GM21619 (cell line): ENCODE measurements around the gene KIAA1191.
A peak's percentile ranks its signal among the peaks of the same experiment; 100 is the strongest.

Source experiments
- ATAC-seq: cut with Tn5 transposase; IDR thresholded peaks from one replicate; pipeline ENCODE4 v1.9.1; 2021; ENCODE audit not compliant: unreplicated experiment

KIAA1191 gene

DNA sequence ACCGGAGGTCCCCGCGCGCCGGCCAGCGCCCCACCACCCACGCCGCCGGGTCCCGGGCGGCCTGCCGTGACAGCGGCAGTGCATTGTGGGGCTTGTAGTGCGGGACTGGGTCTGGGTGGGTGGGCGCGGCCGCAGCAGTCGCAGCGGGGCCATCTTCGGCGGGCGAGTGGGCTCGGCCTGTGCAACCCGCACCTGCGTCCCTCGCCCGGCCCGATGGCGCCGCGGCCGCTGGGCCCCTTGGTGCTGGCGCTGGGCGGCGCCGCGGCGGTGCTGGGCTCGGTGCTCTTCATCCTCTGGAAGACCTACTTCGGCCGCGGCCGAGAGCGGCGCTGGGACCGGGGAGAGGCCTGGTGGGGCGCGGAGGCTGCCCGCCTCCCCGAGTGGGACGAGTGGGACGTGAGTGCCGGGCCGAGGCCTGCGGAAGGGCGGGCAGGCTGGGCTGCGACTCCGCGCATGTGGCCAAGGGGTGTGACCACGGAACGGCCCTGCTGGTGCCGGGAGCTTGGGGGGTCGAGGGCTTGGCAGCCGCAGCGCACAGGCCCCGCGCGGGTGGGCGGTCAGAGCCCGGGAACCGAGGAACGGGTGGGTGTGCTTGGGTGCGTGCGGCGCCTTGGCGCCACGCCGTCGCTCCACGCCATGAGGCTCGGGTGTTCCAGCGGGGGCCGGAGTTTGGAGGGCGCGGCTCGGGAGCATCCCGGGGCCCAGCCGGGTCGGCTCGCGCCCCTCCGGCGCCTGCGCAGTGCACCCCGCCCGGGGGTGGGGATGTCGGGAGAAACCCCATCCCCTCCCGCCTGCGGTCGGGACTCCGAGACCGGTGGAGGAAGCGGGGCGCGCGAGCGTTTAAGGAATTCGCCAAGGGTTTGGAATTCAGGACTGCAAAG is 4.0 kb upstream of the KIAA1191 start, which contains the start of gene ARL10:
ARL10 (plus strand) TSS at position 137 of the 881 bp plus-strand sequence; CDS start at position 214, 77 bp downstream.
- peak; percentile 32 for ATAC-seq

DNA sequence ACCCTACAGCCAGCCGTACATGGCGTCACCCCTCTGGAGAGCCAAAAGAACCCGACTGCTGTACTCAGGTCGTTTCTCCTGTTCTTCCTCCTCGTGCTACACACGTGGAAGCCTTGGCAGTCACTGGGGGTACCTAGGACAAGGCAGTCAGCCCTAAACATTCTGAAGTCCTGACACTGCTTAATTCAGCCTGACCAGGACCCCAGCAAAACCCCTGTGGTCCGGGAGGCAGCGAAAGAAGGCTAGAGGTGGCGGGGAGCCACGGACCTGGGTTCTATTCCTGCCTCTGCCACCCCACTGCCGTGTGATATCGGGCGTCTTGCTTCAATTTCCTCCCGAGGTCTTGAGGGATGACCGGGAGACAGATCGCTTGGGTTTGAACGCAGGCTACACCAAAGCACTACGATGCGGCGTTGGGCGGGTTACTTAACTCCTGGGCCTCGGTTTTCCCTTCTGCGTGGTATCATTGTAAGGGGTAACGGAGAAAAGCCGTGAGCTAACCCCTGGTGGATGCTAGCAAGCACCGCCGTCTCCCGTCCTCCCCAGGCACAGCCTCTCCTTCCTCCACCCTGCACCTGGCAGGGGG is 3.3 kb upstream of the KIAA1191 start:
- ATAC-seq = no peak

DNA sequence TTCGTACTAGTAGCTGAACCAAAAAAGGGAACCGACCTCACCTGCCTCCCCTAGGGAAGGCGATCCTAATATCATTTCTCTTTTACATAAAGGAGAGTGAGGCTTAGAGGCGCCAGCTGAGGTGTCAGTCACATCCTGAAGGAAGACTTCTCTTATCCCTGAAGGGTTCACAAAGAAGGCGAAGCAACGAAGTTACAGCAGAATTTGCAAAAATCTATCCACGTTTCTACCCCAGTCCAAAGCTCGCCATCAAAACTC is 598 bp upstream of the KIAA1191 start:
- ATAC-seq = peak; percentile 11

DNA sequence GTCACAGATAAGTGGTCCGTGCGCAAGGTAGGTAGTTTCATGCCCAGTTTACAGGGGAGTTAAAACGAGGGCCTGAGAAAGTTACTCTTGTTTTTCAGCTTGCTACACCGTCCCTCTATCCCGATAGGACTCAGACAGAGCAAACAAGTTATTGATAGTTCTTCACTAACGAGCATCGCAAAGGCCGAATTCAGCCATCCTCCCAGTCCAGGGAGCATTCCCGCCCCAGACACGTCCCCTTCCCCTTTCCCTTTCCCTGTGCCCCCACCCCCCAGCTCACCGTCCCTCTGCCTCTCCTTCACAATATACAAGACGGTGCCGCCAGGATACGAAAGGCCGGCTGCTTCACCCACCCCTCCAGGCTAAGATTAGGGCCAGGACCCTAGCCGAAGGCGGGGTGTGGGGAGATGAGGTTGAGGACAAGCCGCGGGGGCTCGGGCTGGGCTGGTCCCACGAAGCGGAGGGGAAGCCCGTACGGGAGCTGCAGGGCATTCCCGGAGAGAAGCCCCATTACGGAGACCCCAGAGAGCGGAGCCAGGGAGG is 599 bp downstream of the KIAA1191 start:
- ATAC-seq = no peak

DNA sequence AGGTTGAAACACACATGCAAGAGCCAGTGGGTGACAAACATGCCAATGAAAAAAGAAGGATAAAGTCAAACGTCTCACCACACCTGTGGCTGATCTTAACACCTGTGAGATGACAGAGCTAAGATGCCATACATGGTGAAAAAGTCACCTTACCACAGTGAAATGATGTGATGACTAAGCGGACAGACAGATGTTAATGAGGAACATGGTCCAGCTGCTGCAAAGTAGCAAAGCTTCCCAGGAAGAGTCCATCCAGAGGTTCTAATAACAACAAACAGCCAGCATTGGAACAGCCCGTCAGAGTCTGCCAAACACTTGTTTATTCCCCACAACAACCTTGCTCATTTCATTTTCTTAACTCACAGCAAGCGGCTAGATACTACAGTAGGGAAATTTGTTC is 1.9 kb downstream of the KIAA1191 start:
- ATAC-seq = no peak

DNA sequence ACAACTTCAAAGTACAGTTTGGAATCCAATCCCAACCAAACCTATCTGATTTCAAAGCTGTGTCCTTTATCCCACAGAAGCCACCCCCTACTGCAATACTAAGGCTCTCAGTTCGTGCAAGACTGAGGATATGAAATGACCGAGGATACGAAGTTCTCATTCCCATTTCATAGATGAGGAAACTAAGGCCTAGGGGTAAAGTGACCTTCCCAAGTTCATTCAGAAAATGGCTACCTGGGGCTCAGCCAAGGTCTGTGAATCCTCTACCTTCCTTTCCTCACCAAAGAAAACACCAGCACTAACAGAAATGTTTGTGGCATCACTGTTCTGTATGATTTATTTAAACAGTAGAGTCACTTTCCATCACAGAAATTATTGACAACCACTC is 5.4 kb downstream of the KIAA1191 start:
- ATAC-seq = no peak

DNA sequence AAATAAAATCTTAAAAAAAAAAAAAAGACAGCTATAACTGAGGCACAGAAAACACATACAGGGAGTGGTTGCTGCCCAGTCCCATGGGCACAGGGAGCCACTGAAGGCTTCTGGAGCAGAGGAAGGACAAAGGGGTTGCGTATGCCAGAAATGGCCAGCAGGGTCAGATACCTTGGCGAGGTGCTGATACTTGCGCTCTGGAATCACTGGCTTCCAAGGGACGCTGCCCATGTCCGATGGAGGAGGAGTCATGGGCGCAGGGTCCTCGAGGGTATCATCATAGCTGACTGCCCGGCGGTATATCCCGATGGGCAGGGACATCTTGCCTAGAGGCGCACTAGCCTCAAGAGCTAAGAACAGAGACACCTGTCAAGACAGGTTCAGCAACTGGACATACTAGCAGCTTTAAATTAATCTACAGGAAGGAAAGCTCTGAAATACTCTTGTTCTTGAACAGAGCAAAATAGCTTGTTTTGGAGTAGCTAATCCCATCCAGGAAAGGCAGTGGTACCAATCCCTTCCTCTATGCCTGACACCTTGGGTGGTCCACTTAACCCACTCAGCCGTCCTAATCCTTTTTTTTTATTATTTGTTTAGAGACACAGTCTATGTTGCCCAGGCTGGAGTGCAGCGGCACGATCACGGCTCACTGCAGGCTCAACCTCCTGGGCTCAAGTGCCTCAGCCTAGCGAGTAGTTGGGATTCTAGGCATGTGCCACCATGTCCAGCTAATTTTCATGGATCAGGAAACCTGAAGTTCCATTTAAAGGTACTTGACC is 6.0 kb downstream of the KIAA1191 start:
- no peak for ATAC-seq

DNA sequence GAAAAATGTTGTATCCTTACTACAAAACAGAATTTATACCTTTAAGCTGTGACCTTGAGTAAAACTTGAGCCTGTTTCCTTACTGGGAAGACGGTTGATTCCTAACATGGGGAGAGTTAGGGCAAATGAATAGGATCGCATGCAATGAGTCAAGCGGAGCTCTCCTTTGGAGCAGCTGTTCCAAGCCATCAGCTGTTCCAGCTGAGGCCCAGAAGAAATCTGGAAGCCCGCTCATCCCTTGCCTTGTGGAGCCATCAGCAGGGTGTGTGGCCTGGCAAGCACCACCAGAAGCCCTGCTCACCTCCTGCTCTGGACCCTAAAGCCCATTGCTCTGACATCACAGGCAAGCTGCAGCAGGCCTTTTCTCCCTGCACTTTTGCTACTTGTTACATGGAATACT is 8.0 kb downstream of the KIAA1191 start:
- ATAC-seq = no peak

DNA sequence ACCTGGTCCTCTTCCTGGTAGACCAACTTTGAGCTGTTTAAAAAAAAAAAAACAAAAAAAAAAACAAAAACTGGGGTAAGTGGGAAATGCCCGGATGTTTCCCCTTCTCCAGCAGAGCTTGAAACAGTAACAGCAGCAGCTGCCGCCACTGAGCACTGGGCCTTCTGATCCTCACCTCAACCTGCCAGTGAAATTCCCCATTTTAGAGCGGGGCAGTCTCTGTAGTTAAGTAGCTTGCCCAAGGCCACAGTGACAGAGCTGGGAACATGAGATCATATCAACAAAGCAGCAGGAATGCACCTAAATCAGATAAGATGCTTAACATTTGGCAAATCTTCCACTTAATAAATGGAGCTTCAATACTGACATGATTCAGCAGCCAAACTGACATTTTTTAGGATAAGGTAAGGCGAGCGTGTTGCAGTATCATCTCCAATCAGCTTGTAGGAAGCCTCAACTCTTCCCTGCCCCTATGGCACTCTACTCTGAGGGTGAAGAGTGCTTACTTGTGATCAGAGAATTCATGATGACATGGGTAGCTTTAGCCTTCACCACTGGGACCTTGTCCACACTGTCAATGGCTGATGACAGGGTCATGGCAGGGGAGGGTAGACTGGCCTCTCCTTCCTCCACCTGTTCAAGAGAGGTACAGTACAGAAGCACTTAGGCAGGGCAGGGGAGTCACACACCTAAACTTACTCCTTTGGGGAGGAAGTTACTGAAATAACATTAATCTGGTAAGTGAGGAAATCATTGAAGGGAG is 9.3 kb downstream of the KIAA1191 start:
- no peak for ATAC-seq

DNA sequence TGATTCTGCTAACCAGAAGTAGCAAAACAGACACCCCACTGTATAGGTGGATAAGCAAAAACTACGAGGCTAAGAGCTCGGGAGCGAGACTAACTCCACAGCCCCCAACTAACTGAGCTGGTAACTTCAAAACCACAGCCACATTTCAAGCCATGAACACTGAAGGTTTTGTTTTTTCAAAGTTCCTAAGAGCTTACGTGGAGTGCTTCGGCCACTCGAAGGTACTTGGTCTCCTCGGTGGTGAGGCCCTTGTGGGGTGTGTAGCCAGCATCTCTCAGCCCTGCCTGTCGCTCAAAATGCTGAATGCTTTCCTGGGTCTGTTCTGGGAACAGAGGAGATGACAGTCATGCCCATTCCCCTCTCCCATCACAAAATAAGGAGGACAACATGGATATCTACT is 11.1 kb downstream of the KIAA1191 start:
- ATAC-seq = no peak

DNA sequence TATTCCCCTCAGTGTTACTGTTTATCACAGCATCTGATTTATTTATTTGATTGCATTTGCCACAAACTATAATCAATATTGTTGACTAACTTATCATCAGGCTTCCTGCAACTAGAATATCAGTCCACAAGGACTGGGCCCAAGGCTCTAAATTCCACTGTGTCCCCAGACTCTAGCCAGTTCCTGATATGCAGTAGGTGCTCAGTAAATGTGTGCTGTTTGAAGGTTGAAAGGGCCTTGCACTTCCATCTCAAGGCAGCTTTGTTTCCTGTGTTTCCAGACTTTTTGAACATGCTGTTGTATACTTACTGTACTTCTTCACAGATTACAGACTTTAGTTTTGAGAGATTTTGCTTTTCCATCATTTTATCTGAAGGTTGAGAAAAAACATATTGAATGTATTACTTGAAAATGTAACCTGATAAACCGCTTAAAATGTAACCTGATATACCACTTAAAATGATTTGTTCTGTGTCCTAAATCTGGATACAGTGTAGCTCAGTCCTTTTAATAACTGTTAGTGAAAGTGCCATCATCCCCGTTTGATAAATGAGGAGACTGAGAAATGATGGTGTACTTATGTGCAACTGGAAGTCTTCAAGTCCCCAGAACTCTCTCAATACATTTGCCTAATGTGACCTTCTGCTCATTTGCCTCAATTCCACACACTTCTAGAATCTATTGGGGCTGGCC is 18.7 kb downstream of the KIAA1191 start:
- ATAC-seq = no peak

DNA sequence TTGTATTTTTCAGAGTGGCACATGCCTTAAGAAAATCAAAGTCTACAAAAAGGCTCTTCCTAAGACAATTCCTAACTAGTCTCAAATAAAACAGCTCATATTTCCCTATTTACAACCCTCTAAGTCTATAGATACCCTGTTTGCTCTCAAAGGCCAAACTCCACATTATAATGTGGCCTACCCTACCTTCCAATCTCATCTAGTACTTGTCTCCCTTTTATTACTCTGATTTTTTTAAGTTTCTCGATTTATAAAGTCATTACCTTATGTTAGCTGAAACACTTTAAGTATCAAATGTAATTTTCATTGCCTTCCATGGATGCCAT is 19.4 kb downstream of the KIAA1191 start:
- ATAC-seq = no peak

DNA sequence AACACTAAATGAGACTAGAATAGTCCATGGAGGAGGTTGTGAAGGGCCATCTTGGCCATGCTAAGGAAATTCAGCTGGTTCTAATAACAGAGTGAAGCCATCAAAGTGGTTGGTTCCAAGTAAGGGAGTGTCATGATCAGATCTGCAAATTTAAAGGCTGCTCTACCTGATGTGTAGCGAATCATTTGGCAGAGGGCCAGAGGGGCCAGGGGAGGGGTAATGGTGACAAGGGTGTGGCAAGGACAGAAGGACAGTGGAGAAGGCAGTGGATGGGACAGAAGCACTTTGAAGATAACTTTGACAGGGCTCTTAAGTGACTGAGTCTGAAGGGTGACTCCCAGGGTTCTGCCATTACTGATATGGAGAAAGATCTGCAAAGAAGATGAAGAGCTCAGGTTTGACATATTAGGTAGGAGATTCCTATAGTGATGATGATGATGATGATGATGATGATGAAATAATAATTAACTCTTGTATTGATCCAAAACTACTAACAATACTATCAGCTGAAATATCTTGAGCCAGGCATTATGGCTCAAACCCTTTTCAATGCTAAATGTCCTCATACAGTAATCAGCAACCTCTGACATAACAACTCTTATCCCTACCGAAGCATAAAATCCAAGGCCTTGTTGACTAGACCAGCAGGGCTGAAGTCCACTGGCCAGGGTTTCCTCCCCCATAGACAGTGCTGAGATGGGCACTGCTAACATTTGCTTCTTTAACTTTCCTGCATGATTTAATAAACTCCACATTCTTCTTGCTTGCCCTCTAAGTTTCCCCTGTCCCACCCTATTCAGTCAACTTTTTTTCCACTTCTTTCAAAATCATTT is 20.0 kb downstream of the KIAA1191 start:
- no peak for ATAC-seq

DNA sequence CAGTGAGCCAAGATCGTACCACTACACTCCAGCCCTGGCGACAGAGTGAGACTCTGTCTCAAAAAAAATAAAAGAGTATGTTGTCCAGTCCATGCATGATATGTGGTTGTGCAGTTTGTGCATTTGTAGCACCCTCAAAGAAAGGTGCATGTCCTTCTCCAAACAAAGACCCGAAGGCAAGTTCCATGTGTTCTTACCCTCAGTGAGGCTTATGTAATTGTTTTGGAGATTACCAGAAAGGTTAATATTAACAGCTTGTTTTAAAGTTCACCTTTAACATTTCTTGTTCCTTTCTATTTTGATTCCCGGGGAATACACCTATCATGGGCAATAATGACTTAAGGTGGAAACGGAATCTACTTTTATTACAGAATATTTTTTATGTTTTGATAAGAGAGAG is 22.3 kb downstream of the KIAA1191 start:
- no peak for ATAC-seq

DNA sequence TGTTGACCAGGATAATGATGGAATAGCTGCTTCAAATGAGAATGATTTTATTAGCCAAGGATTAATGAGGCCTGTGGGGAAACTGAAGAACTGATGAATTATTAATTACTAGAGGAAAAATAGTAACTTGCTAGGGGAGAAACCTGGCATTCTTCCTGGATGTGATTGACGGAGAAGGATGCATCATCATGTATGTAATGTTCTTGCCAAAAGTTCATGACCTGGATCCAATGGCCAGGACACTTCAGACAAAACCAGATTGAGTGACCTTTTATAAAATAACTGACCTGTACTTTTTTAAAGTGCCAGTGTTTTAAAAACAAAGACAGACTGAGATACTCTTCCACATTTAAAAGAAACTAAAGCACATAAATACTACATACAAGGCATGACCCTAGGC is 23.7 kb downstream of the KIAA1191 start:
- ATAC-seq = no peak

DNA sequence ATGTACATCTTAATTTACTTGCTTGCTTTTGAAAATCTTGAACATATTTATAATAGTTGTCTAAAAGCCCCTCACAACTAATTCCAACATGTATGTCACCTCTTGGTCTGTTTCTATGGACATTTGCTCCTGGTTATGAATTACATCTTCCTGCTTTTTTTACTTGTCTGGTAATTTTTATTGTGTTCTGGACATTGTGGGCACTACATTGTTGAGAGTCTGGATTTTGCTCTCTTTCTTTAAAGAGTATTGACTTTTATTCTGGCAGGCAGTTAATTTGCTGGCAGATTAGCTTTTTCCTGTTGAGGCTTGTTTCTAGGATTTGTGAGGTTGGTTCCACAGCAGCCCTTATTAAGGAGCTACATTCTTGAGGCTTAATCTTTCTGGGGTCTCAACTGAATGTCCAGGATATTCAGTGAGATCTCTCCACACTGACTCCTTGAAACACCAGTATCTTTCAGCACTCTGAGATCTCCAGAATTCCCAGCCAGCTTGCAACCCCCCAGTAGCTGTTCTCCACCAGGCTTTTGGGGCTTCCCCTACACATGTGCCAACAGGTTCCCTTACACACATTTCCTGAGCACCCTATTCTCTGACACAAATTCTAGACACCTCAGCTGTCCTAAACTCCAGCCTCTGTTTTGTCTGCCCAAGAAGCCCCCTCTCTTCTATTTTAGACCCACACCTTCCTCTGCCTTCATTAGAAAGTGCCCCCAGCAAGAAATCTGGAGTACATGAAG is 27.4 kb downstream of the KIAA1191 start:
- no peak for ATAC-seq

DNA sequence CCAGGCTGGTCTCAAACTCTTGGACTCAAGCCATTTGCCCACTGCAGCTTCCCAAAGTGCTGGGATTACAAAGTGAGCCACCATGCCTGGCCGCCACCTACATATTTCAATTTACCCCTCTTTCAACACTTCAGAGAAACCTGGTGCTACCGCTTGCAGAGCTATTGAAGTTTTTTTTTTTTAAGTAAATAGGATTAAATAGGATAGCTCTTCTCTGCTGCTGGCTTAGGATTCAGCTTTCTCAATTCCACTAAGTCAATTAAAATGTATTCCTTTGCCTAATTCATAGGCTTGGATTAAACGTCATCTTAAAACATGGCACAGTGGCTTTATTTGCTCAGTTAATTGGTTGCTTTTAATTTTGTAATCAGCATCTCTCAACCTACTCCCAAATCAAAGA is 41.0 kb downstream of the KIAA1191 start:
- ATAC-seq = no peak

DNA sequence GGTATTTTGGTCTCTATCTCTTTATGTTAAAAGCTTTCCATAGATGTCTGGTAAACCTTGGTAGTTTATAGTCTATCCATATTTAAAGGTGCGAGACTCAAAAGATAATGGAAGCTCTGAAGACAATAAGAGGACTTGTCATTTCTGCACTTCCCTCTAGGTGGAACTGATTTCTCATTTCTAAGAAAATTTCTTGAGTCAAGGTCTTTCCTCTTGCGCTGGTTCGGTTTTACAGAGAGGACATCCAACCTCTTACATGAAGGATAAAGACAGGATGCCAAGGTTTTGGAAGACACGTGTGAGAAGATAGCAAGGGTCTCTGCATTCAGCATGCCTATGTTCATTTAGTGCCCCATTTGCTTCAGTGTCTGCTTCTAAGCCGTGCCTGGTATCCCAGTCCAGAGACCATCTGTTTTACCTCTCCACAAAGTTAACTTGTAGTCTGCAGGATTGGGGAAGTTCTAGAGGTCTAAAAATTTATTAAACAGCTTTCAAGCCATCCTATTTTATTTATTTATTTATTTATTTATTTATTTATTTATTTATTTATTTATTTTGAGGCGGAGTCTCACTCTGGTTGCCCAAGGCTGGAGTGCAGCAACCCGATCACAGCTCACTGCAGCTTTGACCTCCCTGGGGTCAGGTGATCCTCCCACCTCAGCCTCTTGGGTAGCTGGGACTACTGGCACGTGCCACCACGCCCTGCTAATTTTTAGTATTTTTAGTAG is 41.6 kb downstream of the KIAA1191 start:
- no peak for ATAC-seq
